Hepatocyte (in vitro differentiated cells): Measurements from ENCODE around the gene TSPAN31. TPM values are rescaled to one million over a fixed set of nuclear protein-coding genes. Genes with fewer than 3 reads are reported as not detected.
A peak's percentile ranks its signal among the peaks of the same experiment; 100 is the strongest.

Experiments used
- DNase-seq: peaks from one replicate; pipeline ENCODE4 v3.0.0-alpha.2; 2016; ENCODE audit warnings: low spot score
- H2AFZ ChIP-seq: fragments of 200-600 bp; sonication (generic); 2 replicates; pipeline ENCODE4 v1.6.0; 2016; ENCODE audit warnings: antibody characterized with exemption, mild to moderate bottlenecking
- H3K27ac ChIP-seq: fragments of 200-600 bp; sonication (generic); 2 replicates; pipeline ENCODE4 v1.5.1; 2016; ENCODE audit warnings: mild to moderate bottlenecking
- H3K27me3 ChIP-seq: fragments of 200-600 bp; sonication (generic); 2 replicates; pipeline ENCODE4 v1.6.1; 2016
- H3K36me3 ChIP-seq: fragments of 200-600 bp; sonication (generic); replicated peaks from 2 replicates; pipeline ENCODE4 v1.5.1; 2016; ENCODE audit warnings: low read depth; ENCODE audit not compliant: insufficient read depth
- H3K4me1 ChIP-seq: fragments of 200-600 bp; sonication (generic); 2 replicates; pipeline ENCODE4 v1.5.1; 2016; ENCODE audit warnings: mild to moderate bottlenecking, moderate library complexity; ENCODE audit not compliant: insufficient read depth
- H3K4me2 ChIP-seq: fragments of 200-600 bp; sonication (generic); 2 replicates; pipeline ENCODE4 v1.6.0; 2016
- H3K4me3 ChIP-seq: fragments of 200-600 bp; sonication (generic); 2 replicates; pipeline ENCODE4 v1.5.1; 2016; ENCODE audit warnings: mild to moderate bottlenecking
- H3K79me2 ChIP-seq: fragments of 200-600 bp; sonication (generic); 2 replicates; pipeline ENCODE4 v1.6.0; 2017; ENCODE audit warnings: mild to moderate bottlenecking
- H3K9me2 ChIP-seq: fragments of 200-600 bp; sonication (generic); replicated peaks from 2 replicates; pipeline ENCODE4 v1.6.0; 2017; ENCODE audit warnings: mild to moderate bottlenecking; ENCODE audit not compliant: insufficient read depth
- H3K9me3 ChIP-seq: fragments of 200-600 bp; sonication (generic); 2 replicates; pipeline ENCODE4 v1.5.1; 2016; ENCODE audit warnings: low read depth, mild to moderate bottlenecking
- H4K20me1 ChIP-seq: fragments of 200-600 bp; sonication (generic); 2 replicates; pipeline ENCODE4 v1.6.0; 2016; ENCODE audit warnings: mild to moderate bottlenecking; ENCODE audit not compliant: insufficient read depth, poor library complexity, severe bottlenecking
- CTCF ChIP-seq: fragments of 200-600 bp; sonication (generic); IDR thresholded peaks from 2 replicates; pipeline ENCODE4 v1.5.1; 2016; ENCODE audit warnings: antibody characterized with exemption, mild to moderate bottlenecking; ENCODE audit not compliant: poor library complexity
- EZH2 ChIP-seq: fragments of 200-600 bp; sonication (generic); IDR thresholded peaks from 2 replicates; pipeline ENCODE4 v1.6.1; 2016; ENCODE audit warnings: antibody characterized with exemption, mild to moderate bottlenecking, borderline replicate concordance
- EZH2phosphoT487 ChIP-seq: fragments of 200-600 bp; sonication (generic); IDR thresholded peaks from one replicate; pipeline ENCODE4 v1.6.1; 2018; ENCODE audit warnings: antibody characterized with exemption, mild to moderate bottlenecking, low read depth, moderate library complexity; ENCODE audit not compliant: unreplicated experiment, severe bottlenecking
- WGBS: methylation state at CpG from one replicate; pipeline ENCODE4 v1.1.6; 2016; ENCODE audit warnings: low lambda C conversion rate; ENCODE audit errors: missing lambda C conversion rate; 5-methylcytosine and 5-hydroxymethylcytosine counted together
- polyA plus RNA-seq: library from polyadenylated mRNA; unstranded; fragments of >200 nt; fragmentation: Nextera tagmentation; extraction: Ambion mirVana; gene quantifications from 2 replicates; pipeline ENCODE4 v1.2.1, GENCODE V29; 2016
- total RNA-seq: library from RNA; depleted of rRNA; stranded (reverse); fragments of >200 nt; gene quantifications from 2 replicates; pipeline ENCODE4 v1.2.3, GENCODE V29; 2014

Gene TSPAN31
- total and polyA plus RNA-seq, 2 experiments from 2014 or later: 69.2 to 81.3 TPM

DNA sequence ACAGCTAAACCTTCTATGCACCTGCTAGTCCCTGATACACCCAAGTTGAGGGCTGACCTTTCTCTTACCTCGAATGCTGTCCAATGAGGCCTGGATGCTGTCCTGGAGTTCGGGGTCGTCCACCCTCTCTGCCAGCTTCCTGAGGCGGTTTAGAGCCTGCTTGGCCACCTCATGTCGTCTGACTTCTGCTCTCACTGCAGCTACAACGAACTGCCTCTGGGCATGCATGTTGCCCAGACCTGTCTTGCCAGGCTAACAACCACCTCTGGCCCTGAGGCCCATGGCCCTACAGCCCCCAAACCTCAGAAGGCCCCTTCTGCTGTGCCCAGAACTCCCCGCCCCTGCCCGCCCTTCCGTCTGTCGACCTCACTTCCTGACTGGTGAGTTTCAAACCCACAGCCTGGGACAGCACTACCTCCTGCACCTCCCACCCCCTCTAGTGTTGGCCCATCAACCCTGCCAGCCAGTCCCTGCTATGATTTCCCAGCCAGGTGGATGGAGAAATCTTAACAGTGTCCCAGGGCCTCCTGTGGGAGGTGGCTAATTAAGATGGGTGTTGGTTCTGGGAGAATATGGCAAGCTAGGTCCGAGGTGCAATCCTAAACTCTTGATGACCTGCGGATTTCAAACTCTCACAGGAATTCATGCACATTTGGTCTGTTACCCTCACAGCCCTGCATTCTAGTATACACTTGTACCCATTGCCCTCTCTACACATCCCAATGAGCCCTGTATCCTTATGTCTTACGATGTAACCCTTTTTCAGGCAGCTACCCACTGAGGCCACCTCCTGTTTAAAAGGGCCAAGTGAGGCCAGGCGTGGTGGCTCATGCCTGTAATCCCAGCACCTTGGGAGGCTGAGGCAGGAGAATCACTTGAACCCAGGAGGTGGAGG, 2.7 kb upstream of the TSPAN31 start:
- Histone ChIP-seq H3K4me2 (no peak overlapping the region), H4K20me1 (no peaks in the 10 kb centered on the region), H3K36me3 (no peaks in the 10 kb centered on the region), H3K27ac (no peak overlapping the region), H3K79me2 (no peaks in the 10 kb centered on the region), H3K4me3 (no peak overlapping the region), H3K9me2 (no peaks in the 10 kb centered on the region), H2AFZ (no peak overlapping the region), H3K9me3 (no peaks in the 10 kb centered on the region), H3K4me1 (peaks cover 13% of the 10 kb centered on the region), H3K27me3 (peaks cover 64% of the 10 kb centered on the region)
- TF ChIP-seq CTCF (no peak), EZH2 (no peak), EZH2phosphoT487 (no peak)
- WGBS: 54% methylated on average over 14 of the region's 14 CpGs
- DNase-seq: no peak

- Histone ChIP-seq H3K79me2 (peaks cover 4% of the 10 kb centered on the region), H3K27ac (no peak overlapping the region), H3K27me3 (peaks cover 47% of the 10 kb centered on the region), H3K9me3 (no peaks in the 10 kb centered on the region), H3K4me3 (no peak overlapping the region), H3K36me3 (peaks cover 3% of the 10 kb centered on the region), H2AFZ (no peak overlapping the region), H3K4me1 (peaks cover 4% of the 10 kb centered on the region), H4K20me1 (no peaks in the 10 kb centered on the region), H3K9me2 (no peaks in the 10 kb centered on the region), H3K4me2 (peak overlapping the region; percentile 58)
- no peak for DNase-seq
- 94% methylated on average over 2 of the region's 2 CpGs for WGBS
- TF ChIP-seq EZH2 (no peak), EZH2phosphoT487 (no peak), CTCF (no peak)
These were observed 1.1 kb upstream of the TSPAN31 start for GRCh38 chr12:57743769-57744168.

- Histone ChIP-seq H3K27me3 (peaks cover 42% of the 10 kb centered on the region), H3K79me2 (peaks cover 9% of the 10 kb centered on the region), H3K4me2 (peak overlapping the region; percentile 58), H3K9me2 (no peaks in the 10 kb centered on the region), H3K4me3 (no peak overlapping the region), H3K36me3 (peaks cover 3% of the 10 kb centered on the region), H3K27ac (peak overlapping the region; percentile 97), H4K20me1 (no peaks in the 10 kb centered on the region), H2AFZ (no peak overlapping the region), H3K9me3 (no peaks in the 10 kb centered on the region), H3K4me1 (peaks cover 4% of the 10 kb centered on the region)
- TF ChIP-seq EZH2 (no peak), CTCF (no peak), EZH2phosphoT487 (no peak)
- WGBS: 45% methylated on average over 15 of the region's 21 CpGs
- no peak for DNase-seq
These were observed 554 bp upstream of the TSPAN31 start for GRCh38 chr12:57744194-57744776.
